Neural progenitor cell (in vitro differentiated cells): ENCODE results near the gene ZNF143.

Experiments used
- CTCF ChIP-seq: fragments of 200-600 bp; sonication (generic); IDR thresholded peaks from 2 replicates; pipeline ENCODE4 v1.5.1; 2017; ENCODE audit warnings: antibody characterized with exemption, mild to moderate bottlenecking
- EZH2phosphoT487 ChIP-seq: fragments of 200-600 bp; sonication (generic); IDR thresholded peaks from 2 replicates; pipeline ENCODE4 v1.6.1; 2017; ENCODE audit warnings: antibody characterized with exemption

GRCh38 chr11:9561279-9561982 lies 100.6 kb downstream of the ZNF143 start:
- TF ChIP-seq CTCF (no peak), EZH2phosphoT487 (no peak)
